OCI-LY7 (cell line): ENCODE data around the gene YTHDF1.
A peak's percentile ranks its signal among the peaks of the same experiment; 100 is the strongest.

Experiments
- CTCF ChIP-seq: fragments of 200-600 bp; sonication (generic); conservative IDR thresholded peaks from 2 replicates; pipeline ENCODE4 v1.5.1; 2014; ENCODE audit warnings: mild to moderate bottlenecking, antibody characterized with exemption, low read length, moderate library complexity, mixed read lengths
- EZH2phosphoT487 ChIP-seq: fragments of 200-600 bp; sonication (generic); IDR thresholded peaks from 2 replicates; pipeline ENCODE4 v1.6.1; 2018; ENCODE audit warnings: low read depth, borderline replicate concordance, mild to moderate bottlenecking, mixed run types, antibody characterized with exemption, low read length, moderate library complexity, mixed read lengths

DNA sequence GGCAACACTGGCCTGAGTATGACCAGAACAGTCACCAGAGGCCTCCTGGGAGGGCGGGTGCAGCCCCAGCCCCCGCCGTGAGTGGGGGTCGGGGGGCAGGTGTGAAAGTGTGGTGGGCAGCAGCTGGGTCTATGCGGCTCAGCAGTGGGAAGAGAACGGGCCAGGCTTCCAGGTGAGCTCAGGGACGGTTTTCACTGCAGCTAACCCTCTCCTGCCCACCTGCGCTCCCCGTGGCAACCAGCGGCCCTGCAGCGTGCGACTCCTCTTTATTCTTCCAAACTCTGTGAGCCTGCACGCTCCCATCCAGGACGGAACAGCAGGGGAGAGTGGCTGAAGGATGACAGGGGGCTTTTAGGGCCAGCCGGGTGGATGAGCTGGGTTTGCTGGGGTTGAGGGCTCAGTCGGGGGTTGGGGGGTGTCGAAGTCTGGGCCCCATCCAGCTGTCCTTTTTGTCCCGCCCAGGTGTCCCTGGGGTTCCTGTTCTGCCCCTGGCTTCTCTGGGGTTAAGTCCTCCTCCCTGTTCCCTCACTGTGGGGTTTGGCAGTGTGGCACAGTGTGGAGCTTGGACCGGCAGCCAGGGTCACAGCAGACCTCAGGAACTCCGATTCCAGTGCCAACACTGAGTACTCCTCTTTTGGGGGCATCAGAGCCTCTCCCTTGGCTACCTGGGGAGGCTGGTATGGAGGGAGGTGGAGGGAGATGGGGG, 18.9 kb upstream of the YTHDF1 start:
- TF ChIP-seq CTCF (peak; percentile 56), EZH2phosphoT487 (no peak)
